Epidermal melanocyte (primary cell): ENCODE measurements around the gene MTF2.
"Not testable (repeated sequence)": the region's sequence is repeated elsewhere in the genome, so short reads cannot be mapped to it uniquely, and the experiment has no call there.

Experiments used
- DNase-seq: peaks from one replicate; pipeline ENCODE4 v3.0.0; 2011; ENCODE audit warnings: low spot score; ENCODE audit not compliant: insufficient read length

The MTF2 gene

GRCh38 chr1:93140106-93140505 is 61.0 kb downstream of the MTF2 start:
- DNase-seq, result no peak

GRCh38 chr1:93142161-93142560 is 63.1 kb downstream of the MTF2 start:
- DNase-seq, result no peak

- DNase-seq, result no peak
These were observed 64.1 kb downstream of the MTF2 start for GRCh38 chr1:93143136-93143535.

GRCh38 chr1:93143769-93144168 is 64.7 kb downstream of the MTF2 start:
- no peak for DNase-seq

- DNase-seq, result no peak
These were observed 68.9 kb downstream of the MTF2 start for GRCh38 chr1:93148001-93148400.

- no peak for DNase-seq
These were observed 71.6 kb downstream of the MTF2 start for GRCh38 chr1:93150729-93151128.

GRCh38 chr1:93151474-93151873 is 72.4 kb downstream of the MTF2 start:
- no peak for DNase-seq

GRCh38 chr1:93152835-93153234 is 73.8 kb downstream of the MTF2 start:
- DNase-seq, result no peak

- no peak for DNase-seq
These were observed 75.8 kb downstream of the MTF2 start for GRCh38 chr1:93154898-93155297.

- DNase-seq, result no peak
These were observed 76.3 kb downstream of the MTF2 start for GRCh38 chr1:93155335-93155734.

- no peak for DNase-seq
These were observed 80.3 kb downstream of the MTF2 start for GRCh38 chr1:93159337-93159736.

- DNase-seq, result not testable (repeated sequence)
These were observed 84.2 kb downstream of the MTF2 start for GRCh38 chr1:93163314-93163713.

- no peak for DNase-seq
These were observed 85.7 kb downstream of the MTF2 start for GRCh38 chr1:93164816-93165215.

- not testable (repeated sequence) for DNase-seq
These were observed 86.8 kb downstream of the MTF2 start for GRCh38 chr1:93165895-93166294.

- DNase-seq, result no peak
These were observed 87.9 kb downstream of the MTF2 start for GRCh38 chr1:93167006-93167405.

- not testable (repeated sequence) for DNase-seq
These were observed 91.1 kb downstream of the MTF2 start for GRCh38 chr1:93170141-93170678.

GRCh38 chr1:93171549-93172034 is 92.5 kb downstream of the MTF2 start:
- no peak for DNase-seq

GRCh38 chr1:93172778-93173177 is 93.7 kb downstream of the MTF2 start:
- no peak for DNase-seq

- not testable (repeated sequence) for DNase-seq
These were observed 95.6 kb downstream of the MTF2 start for GRCh38 chr1:93174638-93175037.

- no peak for DNase-seq
These were observed 98.9 kb downstream of the MTF2 start for GRCh38 chr1:93177991-93178390.

- no peak for DNase-seq
These were observed 99.3 kb downstream of the MTF2 start for GRCh38 chr1:93178418-93178817.

- DNase-seq, result peak; percentile 70
These were observed 101.0 kb downstream of the MTF2 start, which contains the start of gene TMED5 for GRCh38 chr1:93179886-93180722. Gene TMED5 (minus strand): TSS chr1:93180413. CDS start chr1:93180242, 171 bp downstream.
